Neuronal stem cell (in vitro differentiated cells): ENCODE measurements around the gene UMOD. TPM values are rescaled to one million over a fixed set of nuclear protein-coding genes. Genes with fewer than 3 reads are reported as not detected.

Experiments
- DNase-seq: peaks from one replicate; pipeline ENCODE4 v3.0.0-alpha.2; 2013; ENCODE audit warnings: low spot score
- H2AFZ ChIP-seq: one replicate; pipeline ENCODE4 v1.6.1; 2013; ENCODE audit warnings: mild to moderate bottlenecking, low read length, inconsistent platforms
- H2AK5ac ChIP-seq: 2 replicates; pipeline ENCODE4 v1.6.1; 2013; ENCODE audit warnings: low read depth, mild to moderate bottlenecking, inconsistent platforms, low read length, moderate library complexity, mixed read lengths
- H2BK120ac ChIP-seq: 2 replicates; pipeline ENCODE4 v1.6.1; 2013; ENCODE audit warnings: low read depth, mild to moderate bottlenecking, inconsistent platforms, low read length, moderate library complexity, mixed read lengths
- H2BK12ac ChIP-seq: one replicate; pipeline ENCODE4 v1.6.1; 2013; ENCODE audit warnings: low read length, inconsistent platforms
- H2BK15ac ChIP-seq: 2 replicates; pipeline ENCODE4 v1.6.1; 2013; ENCODE audit warnings: mild to moderate bottlenecking, low read length, inconsistent platforms, mixed read lengths
- H2BK5ac ChIP-seq: one replicate; pipeline ENCODE4 v1.6.1; 2013; ENCODE audit warnings: inconsistent platforms, mild to moderate bottlenecking, low read length, moderate library complexity
- H3K14ac ChIP-seq: one replicate; pipeline ENCODE4 v1.6.1; 2013; ENCODE audit warnings: low read length, inconsistent platforms
- H3K18ac ChIP-seq: 2 replicates; pipeline ENCODE4 v1.6.1; 2013; ENCODE audit warnings: low read length, inconsistent platforms
- H3K23ac ChIP-seq: 2 replicates; pipeline ENCODE4 v1.6.1; 2013; ENCODE audit warnings: low read depth, mild to moderate bottlenecking, mixed read lengths, low read length, inconsistent platforms; ENCODE audit not compliant: poor library complexity
- H3K27ac ChIP-seq: replicated peaks from 3 replicates; pipeline ENCODE4 v1.5.1; 2013; ENCODE audit warnings: low read length, inconsistent platforms
- H3K27me3 ChIP-seq, 3 experiments: 2 replicates each; pipeline ENCODE4 v1.6.1; 2013; ENCODE audit warnings: low read length in 3 of 3, mild to moderate bottlenecking in 2 of 3, inconsistent platforms in 1 of 3, low read depth in 1 of 3, mixed read lengths in 1 of 3, moderate library complexity in 1 of 3; ENCODE audit not compliant: control insufficient read depth in 3 of 3, insufficient read depth in 3 of 3
- H3K36me3 ChIP-seq, 2 donors: replicated peaks in 1 of 2; 2 replicates each; pipeline ENCODE4 v1.6.1; 2013; ENCODE audit warnings: low read length in 2 of 2; ENCODE audit not compliant: control insufficient read depth in 2 of 2, insufficient read depth in 2 of 2
- H3K4ac ChIP-seq: 2 replicates; pipeline ENCODE4 v1.6.1; 2013; ENCODE audit warnings: inconsistent platforms, mild to moderate bottlenecking, low read length, moderate library complexity
- H3K4me1 ChIP-seq, 2 donors: 1 replicate in 1 of 2; 2 replicates in 1 of 2; pipeline ENCODE4 v1.6.1; 2013; ENCODE audit warnings: low read length in 2 of 2, low read depth in 1 of 2; ENCODE audit not compliant: control insufficient read depth in 2 of 2, insufficient read depth in 1 of 2
- H3K4me2 ChIP-seq: one replicate; pipeline ENCODE4 v1.6.1; 2013; ENCODE audit warnings: mild to moderate bottlenecking, low read length, inconsistent platforms; ENCODE audit not compliant: insufficient read depth, poor library complexity, severe bottlenecking
- H3K4me3 ChIP-seq, 2 donors: 2 replicates each; pipeline ENCODE4 v1.5.1; 2013; ENCODE audit warnings: low read length in 2 of 2, mild to moderate bottlenecking in 2 of 2, inconsistent platforms in 1 of 2, moderate library complexity in 1 of 2
- H3K79me1 ChIP-seq: one replicate; pipeline ENCODE4 v1.6.1; 2013; ENCODE audit warnings: low read depth, mild to moderate bottlenecking, inconsistent platforms, low read length, moderate library complexity
- H3K9ac ChIP-seq: one replicate; pipeline ENCODE4 v1.6.1; 2013; ENCODE audit warnings: mild to moderate bottlenecking, low read depth, low read length, inconsistent platforms; ENCODE audit not compliant: poor library complexity
- H3K9me3 ChIP-seq, 2 donors: replicated peaks in 1 of 2; 2 replicates each; pipeline versions ENCODE3 to v1.6.1; 2013; ENCODE audit warnings: low read length in 2 of 2, mild to moderate bottlenecking in 2 of 2, inconsistent platforms in 1 of 2, low read depth in 1 of 2, mixed read lengths in 1 of 2, moderate library complexity in 1 of 2; ENCODE audit not compliant: control insufficient read depth in 2 of 2, insufficient read depth in 1 of 2
- H4K8ac ChIP-seq: one replicate; pipeline ENCODE4 v1.6.1; 2013; ENCODE audit warnings: low read depth, mild to moderate bottlenecking, inconsistent platforms, low read length, moderate library complexity
- H4K91ac ChIP-seq: one replicate; pipeline ENCODE4 v1.6.1; 2013; ENCODE audit warnings: low read length, low read depth, mild to moderate bottlenecking, inconsistent platforms; ENCODE audit not compliant: poor library complexity
- WGBS, 2 donors: extraction: QIAGEN DNeasy Blood & Tissue Kit; methylation state at CpG; one replicate each; pipeline ENCODE4 v1.1.7; 2013; ENCODE audit warnings: missing lambda C conversion rate in 2 of 2, mixed read lengths in 1 of 2; ENCODE audit not compliant: insufficient read length in 2 of 2, insufficient replicate concordance in 1 of 2; ENCODE audit errors: extremely low coverage in 2 of 2; 5-methylcytosine and 5-hydroxymethylcytosine counted together
- polyA plus RNA-seq, 2 experiments: library from polyadenylated mRNA; stranded (reverse); fragments of 200-250 nt; gene quantifications; one replicate each; pipeline ENCODE4 v1.2.3, GENCODE V29; 2013

UMOD gene
- polyA plus RNA-seq (2013, experiment 1 of 2), result not detected
- not detected for polyA plus RNA-seq (2013, experiment 2 of 2)

DNA sequence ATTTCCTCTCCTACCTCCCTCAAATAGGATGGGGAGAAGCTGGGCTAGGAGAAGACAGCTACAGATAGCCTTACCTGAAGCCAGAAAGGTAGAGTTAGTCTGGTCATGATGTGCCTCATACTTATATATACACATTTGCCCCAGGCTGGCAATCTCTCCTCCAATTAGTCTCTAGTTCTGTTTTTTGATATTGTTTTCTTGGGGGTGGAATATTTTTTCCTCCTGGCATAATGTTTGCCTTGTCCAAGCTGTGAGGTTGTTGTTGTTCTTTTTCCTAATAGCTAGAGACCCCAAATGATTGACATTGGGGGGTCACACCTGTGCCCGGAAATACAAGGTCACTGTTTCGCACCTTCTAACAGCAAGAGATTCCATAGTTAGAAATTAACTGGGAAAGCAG, at the start of gene UMOD:
Gene UMOD (minus strand): TSS at position 101 of the 400 bp plus-strand sequence. CDS start 1,978 bp downstream, outside the sequence.
- DNase-seq, result no peak
- Histone ChIP-seq H3K9ac (no peak within 1 kb of the TSS), H2BK120ac (no peak within 1 kb of the TSS), H3K23ac (no peak within 1 kb of the TSS), H2BK12ac (no peak within 1 kb of the TSS), H3K14ac (no peak within 1 kb of the TSS), H3K79me1 (no peaks in the 10 kb centered on the region), H3K4me2 (no peak within 1 kb of the TSS), H4K91ac (no peak within 1 kb of the TSS), H2AFZ (no peak within 1 kb of the TSS), H3K18ac (no peak within 1 kb of the TSS), H3K4me1 (no peaks in the 10 kb centered on the region), H3K9me3 (no peaks in the 10 kb centered on the region), H3K36me3 (no peaks in the 10 kb centered on the region), H4K8ac (no peak within 1 kb of the TSS), H2BK15ac (no peak within 1 kb of the TSS), H2AK5ac (no peak within 1 kb of the TSS), H3K27ac (no peak within 1 kb of the TSS), H3K4ac (no peak within 1 kb of the TSS), H2BK5ac (no peak within 1 kb of the TSS), H3K4me3 (no peak within 1 kb of the TSS), H3K27me3 (no peaks in the 10 kb centered on the region)
- no CpG with 5 or more reads among the region's 2 CpGs for WGBS, 2 donors

GRCh38 chr16:20401475-20402016, 49.0 kb upstream of the UMOD start:
- Histone ChIP-seq H3K79me1 (no peaks in the 10 kb centered on the region), H2BK5ac (no peak overlapping the region), H4K91ac (no peak overlapping the region), H2BK120ac (no peak overlapping the region), H4K8ac (no peak overlapping the region), H3K4me1 (peaks cover 0 to 3% of the 10 kb centered on the region in 2 donors), H3K4ac (no peak overlapping the region), H3K9ac (no peak overlapping the region), H3K14ac (no peak overlapping the region), H2AK5ac (no peak overlapping the region), H2BK15ac (no peak overlapping the region), H3K23ac (no peak overlapping the region), H3K4me2 (no peak overlapping the region), H3K27me3 (no peaks in the 10 kb centered on the region), H2BK12ac (no peak overlapping the region), H3K27ac (no peak overlapping the region), H3K18ac (peak overlapping the region; percentile 23), H3K4me3 (no peak overlapping the region), H3K9me3 (no peaks in the 10 kb centered on the region), H3K36me3 (no peaks in the 10 kb centered on the region), H2AFZ (no peak overlapping the region)
- no peak for DNase-seq
- no CpG with 5 or more reads among the region's 8 CpGs for WGBS, 2 donors

- Histone ChIP-seq H3K14ac (no peak overlapping the region), H2BK15ac (no peak overlapping the region), H4K8ac (no peak overlapping the region), H4K91ac (no peak overlapping the region), H3K9me3 (no peaks in the 10 kb centered on the region), H3K4me1 (peaks cover 0 to 3% of the 10 kb centered on the region in 2 donors), H2BK120ac (no peak overlapping the region), H3K4me3 (no peak overlapping the region), H2AK5ac (no peak overlapping the region), H3K79me1 (no peaks in the 10 kb centered on the region), H3K23ac (no peak overlapping the region), H3K9ac (no peak overlapping the region), H2AFZ (no peak overlapping the region), H3K4ac (no peak overlapping the region), H3K27ac (no peak overlapping the region), H2BK5ac (no peak overlapping the region), H3K36me3 (no peaks in the 10 kb centered on the region), H2BK12ac (no peak overlapping the region), H3K18ac (no peak overlapping the region), H3K27me3 (no peaks in the 10 kb centered on the region), H3K4me2 (no peak overlapping the region)
- no peak for DNase-seq
- WGBS, 2 donors, result no CpG with 5 or more reads among the region's 2 CpGs
These were observed 48.6 kb upstream of the UMOD start for GRCh38 chr16:20401066-20401465.

- WGBS, 2 donors, result no CpG with 5 or more reads among the region's 7 CpGs
- H3K36me3 ChIP-seq, result no peaks in the 10 kb centered on the region
- no peak overlapping the region for H2BK12ac ChIP-seq
- no peak for DNase-seq
- H3K4me2 ChIP-seq, result no peak overlapping the region
- no peak overlapping the region for H2AFZ ChIP-seq
- H2BK120ac ChIP-seq, result no peak overlapping the region
- no peaks in the 10 kb centered on the region for H3K79me1 ChIP-seq
- no peak overlapping the region for H2AK5ac ChIP-seq
- no peak overlapping the region for H3K9ac ChIP-seq
- no peaks in the 10 kb centered on the region for H3K27me3 ChIP-seq
- H3K9me3 ChIP-seq, result no peaks in the 10 kb centered on the region
- H2BK5ac ChIP-seq, result no peak overlapping the region
- no peak overlapping the region for H3K23ac ChIP-seq
- no peak overlapping the region for H3K14ac ChIP-seq
- peaks cover 0 to 3% of the 10 kb centered on the region in 2 donors for H3K4me1 ChIP-seq
- no peak overlapping the region for H3K4ac ChIP-seq
- no peak overlapping the region for H3K27ac ChIP-seq
- H4K91ac ChIP-seq, result no peak overlapping the region
- H2BK15ac ChIP-seq, result no peak overlapping the region
- no peak overlapping the region for H3K18ac ChIP-seq
- no peak overlapping the region for H4K8ac ChIP-seq
- H3K4me3 ChIP-seq, result no peak overlapping the region
These were observed 46.7 kb upstream of the UMOD start for GRCh38 chr16:20399185-20399584.
